Kidney epithelial cell (primary cell): Measurements from ENCODE around the gene ZFAND3. TPM values are rescaled to one million over a fixed set of nuclear protein-coding genes. Genes with fewer than 3 reads are reported as not detected.

ENCODE experiments used
- DNase-seq: peaks from one replicate; pipeline ENCODE4 v3.0.0-alpha.2; 2010; ENCODE audit warnings: low read depth
- H3K27me3 ChIP-seq: 2 replicates; pipeline ENCODE4 v1.6.0; 2011; ENCODE audit warnings: low read length; ENCODE audit not compliant: control insufficient read depth, insufficient read depth
- H3K36me3 ChIP-seq: 2 replicates; pipeline ENCODE4 v1.5.1; 2011; ENCODE audit warnings: low read length; ENCODE audit not compliant: control insufficient read depth, insufficient read depth
- H3K4me3 ChIP-seq: 2 replicates; pipeline ENCODE4 v1.5.1; 2011; ENCODE audit warnings: low read depth, mild to moderate bottlenecking, control low read depth, low read length
- CTCF ChIP-seq: IDR thresholded peaks from 2 replicates; pipeline ENCODE4 v1.5.1; 2011; ENCODE audit warnings: mild to moderate bottlenecking, moderate library complexity, low read length, control low read depth, inconsistent platforms; ENCODE audit not compliant: insufficient read depth, poor library complexity, severe bottlenecking
- total RNA-seq: library from RNA; depleted of rRNA; stranded (reverse); fragments of >200 nt; gene quantifications from 2 replicates; pipeline ENCODE4 v1.2.3, GENCODE V29; 2015

Gene ZFAND3
- total RNA-seq, 1 donor from 2014 or later = 49.4 TPM

- DNase-seq = no peak
Measured at GRCh38 chr6:37792457-37793033, 27.0 kb upstream of the ZFAND3 start.

GRCh38 chr6:37793067-37793466, 26.5 kb upstream of the ZFAND3 start:
- no peak overlapping the region for H3K4me3 ChIP-seq
- DNase-seq = no peak
- no peaks in the 10 kb centered on the region for H3K36me3 ChIP-seq
- H3K27me3 ChIP-seq = no peaks in the 10 kb centered on the region
- no peak for TF ChIP-seq CTCF

More at GRCh38 chr6:37792457-37793033, 27.0 kb upstream of the ZFAND3 start:
- Histone ChIP-seq H3K27me3 (no peaks in the 10 kb centered on the region), H3K36me3 (no peaks in the 10 kb centered on the region), H3K4me3 (no peak overlapping the region)
- no peak for TF ChIP-seq CTCF

- TF ChIP-seq CTCF = no peak
- Histone ChIP-seq H3K36me3 (no peaks in the 10 kb centered on the region), H3K27me3 (no peaks in the 10 kb centered on the region), H3K4me3 (no peak overlapping the region)
- no peak for DNase-seq
Measured at GRCh38 chr6:37794825-37795224, 24.7 kb upstream of the ZFAND3 start.

- DNase-seq = no peak
- Histone ChIP-seq H3K4me3 (no peak overlapping the region), H3K36me3 (no peaks in the 10 kb centered on the region), H3K27me3 (peaks cover 2% of the 10 kb centered on the region)
- no peak for TF ChIP-seq CTCF
Measured at GRCh38 chr6:37798436-37799262, 20.9 kb upstream of the ZFAND3 start.

- TF ChIP-seq CTCF = no peak
- Histone ChIP-seq H3K4me3 (no peak overlapping the region), H3K36me3 (no peaks in the 10 kb centered on the region), H3K27me3 (peaks cover 2% of the 10 kb centered on the region)
- DNase-seq = no peak
Measured at GRCh38 chr6:37799263-37799644, 20.3 kb upstream of the ZFAND3 start.
